Uterus (tissue), 2 donors: ENCODE measurements around the gene BMP10.

Experiments used
- POLR2A ChIP-seq, 2 donors: fragments of 450-650 bp; IDR thresholded peaks; one replicate each; pipeline ENCODE4 v1.6.1; 2016; ENCODE audit warnings: antibody characterized with exemption in 2 of 2, mild to moderate bottlenecking in 1 of 2, moderate library complexity in 1 of 2
- TF ChIP-seq, protein P1 (sequence below), 4 experiments: fragments of 200-600 bp in 2 of 4; fragments of 450-650 bp in 2 of 4; sonication (generic) in 2 of 4; IDR thresholded peaks; one replicate each; pipeline ENCODE4 v1.5.1; 2016 to 2019; ENCODE audit warnings: antibody characterized with exemption in 4 of 4, mild to moderate bottlenecking in 2 of 4, moderate library complexity in 1 of 4

DNA sequence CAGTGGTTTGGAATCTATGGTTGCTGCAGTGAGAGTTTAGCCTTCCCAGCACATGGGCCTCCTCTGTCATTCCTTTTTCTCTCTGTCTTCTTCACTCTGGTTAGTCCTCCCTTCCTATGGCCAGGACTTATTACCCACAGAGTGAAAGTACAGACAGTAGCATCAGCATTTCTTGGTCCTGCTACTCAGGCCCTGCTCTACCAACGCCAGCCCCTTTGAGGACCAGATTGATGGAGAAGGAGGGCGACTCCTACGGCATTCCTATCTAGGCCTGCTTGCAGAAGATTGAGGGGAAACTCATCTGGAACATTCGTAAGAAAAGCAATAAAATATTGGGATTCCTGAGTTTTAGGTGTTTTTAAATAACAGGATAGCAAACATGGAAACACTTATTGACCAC, 43.5 kb downstream of the BMP10 start:
- no peak for TF ChIP-seq POLR2A (IDR thresholded peaks at IDR 0.05)
- TF ChIP-seq, protein P1, sequence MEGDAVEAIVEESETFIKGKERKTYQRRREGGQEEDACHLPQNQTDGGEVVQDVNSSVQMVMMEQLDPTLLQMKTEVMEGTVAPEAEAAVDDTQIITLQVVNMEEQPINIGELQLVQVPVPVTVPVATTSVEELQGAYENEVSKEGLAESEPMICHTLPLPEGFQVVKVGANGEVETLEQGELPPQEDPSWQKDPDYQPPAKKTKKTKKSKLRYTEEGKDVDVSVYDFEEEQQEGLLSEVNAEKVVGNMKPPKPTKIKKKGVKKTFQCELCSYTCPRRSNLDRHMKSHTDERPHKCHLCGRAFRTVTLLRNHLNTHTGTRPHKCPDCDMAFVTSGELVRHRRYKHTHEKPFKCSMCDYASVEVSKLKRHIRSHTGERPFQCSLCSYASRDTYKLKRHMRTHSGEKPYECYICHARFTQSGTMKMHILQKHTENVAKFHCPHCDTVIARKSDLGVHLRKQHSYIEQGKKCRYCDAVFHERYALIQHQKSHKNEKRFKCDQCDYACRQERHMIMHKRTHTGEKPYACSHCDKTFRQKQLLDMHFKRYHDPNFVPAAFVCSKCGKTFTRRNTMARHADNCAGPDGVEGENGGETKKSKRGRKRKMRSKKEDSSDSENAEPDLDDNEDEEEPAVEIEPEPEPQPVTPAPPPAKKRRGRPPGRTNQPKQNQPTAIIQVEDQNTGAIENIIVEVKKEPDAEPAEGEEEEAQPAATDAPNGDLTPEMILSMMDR (IDR thresholded peaks at IDR 0.05) = no peak
